Measurements from ENCODE around the gene TMEM19. TPM values are rescaled to one million over a fixed set of nuclear protein-coding genes. Genes with fewer than 3 reads are reported as not detected.

TMEM19 gene
- total RNA-seq, 2 donors from 2014 or later: 11.2 to 16.6 TPM

DNA sequence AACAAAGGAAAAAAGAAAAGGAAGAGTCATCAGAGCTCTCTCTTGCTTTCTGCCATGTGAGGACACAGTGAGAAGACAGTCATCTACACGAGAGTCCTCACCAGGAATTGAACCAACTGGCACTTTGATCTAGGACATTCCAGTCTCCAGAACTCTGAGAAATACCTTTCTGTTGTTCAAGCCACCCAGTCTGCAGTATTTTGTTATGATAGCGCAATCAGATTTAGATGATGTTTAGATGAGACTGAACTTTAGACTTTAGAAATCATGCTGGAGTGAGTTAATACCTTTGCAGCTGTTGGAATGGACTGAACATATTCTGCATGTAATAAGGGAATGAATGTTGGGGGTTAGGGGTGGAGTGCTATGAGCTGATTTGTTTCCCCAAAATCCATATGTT, 40.7 kb downstream of the TMEM19 start:
- DNase-seq: no peak

DNA sequence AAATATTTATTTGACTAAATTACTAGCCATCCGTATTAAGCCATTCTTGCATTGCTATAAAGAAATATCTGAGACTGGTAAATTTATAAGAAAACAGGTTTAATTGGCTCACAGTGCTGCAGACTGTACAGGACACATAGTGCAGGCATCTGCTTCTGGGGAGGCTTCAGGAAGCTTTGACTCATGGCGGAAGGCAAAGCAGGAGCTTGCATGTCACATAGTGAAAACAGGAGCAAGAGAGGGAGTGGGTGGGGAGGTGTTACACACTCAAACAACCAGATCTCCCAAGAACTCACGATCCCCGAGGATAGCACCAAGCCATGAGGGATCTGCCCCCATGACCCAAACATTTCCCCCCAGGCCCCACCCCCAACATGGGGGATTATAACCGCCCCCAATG, 42.1 kb downstream of the TMEM19 start:
- ATAC-seq (no peak), DNase-seq (no peak)
- Histone ChIP-seq H3K36me3 (replicated peaks in 1 of 2; ENCODE audit: insufficient read depth in 1 of 2, low read depth in 2 of 2) (no peaks in the 10 kb centered on the region), H3K27ac (no peak overlapping the region), H3K4me3 (no peak overlapping the region), H3K27me3 (no peaks in the 10 kb centered on the region), H3K9me3 (no peaks in the 10 kb centered on the region), H3K4me1 (no peaks in the 10 kb centered on the region)
- WGBS, 2 donors: 82% methylated on average over 5 of the region's 5 CpGs
- no peak for TF ChIP-seq POLR2A (IDR thresholded peaks at IDR 0.05)
- TF ChIP-seq, protein P1, sequence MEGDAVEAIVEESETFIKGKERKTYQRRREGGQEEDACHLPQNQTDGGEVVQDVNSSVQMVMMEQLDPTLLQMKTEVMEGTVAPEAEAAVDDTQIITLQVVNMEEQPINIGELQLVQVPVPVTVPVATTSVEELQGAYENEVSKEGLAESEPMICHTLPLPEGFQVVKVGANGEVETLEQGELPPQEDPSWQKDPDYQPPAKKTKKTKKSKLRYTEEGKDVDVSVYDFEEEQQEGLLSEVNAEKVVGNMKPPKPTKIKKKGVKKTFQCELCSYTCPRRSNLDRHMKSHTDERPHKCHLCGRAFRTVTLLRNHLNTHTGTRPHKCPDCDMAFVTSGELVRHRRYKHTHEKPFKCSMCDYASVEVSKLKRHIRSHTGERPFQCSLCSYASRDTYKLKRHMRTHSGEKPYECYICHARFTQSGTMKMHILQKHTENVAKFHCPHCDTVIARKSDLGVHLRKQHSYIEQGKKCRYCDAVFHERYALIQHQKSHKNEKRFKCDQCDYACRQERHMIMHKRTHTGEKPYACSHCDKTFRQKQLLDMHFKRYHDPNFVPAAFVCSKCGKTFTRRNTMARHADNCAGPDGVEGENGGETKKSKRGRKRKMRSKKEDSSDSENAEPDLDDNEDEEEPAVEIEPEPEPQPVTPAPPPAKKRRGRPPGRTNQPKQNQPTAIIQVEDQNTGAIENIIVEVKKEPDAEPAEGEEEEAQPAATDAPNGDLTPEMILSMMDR (IDR thresholded peaks at IDR 0.05): no peak
- intact Hi-C loops (cut with DNase I): no loop called here

More for the DNA sequence above, 40.7 kb downstream of the TMEM19 start:
- Histone ChIP-seq H3K27me3 (no peaks in the 10 kb centered on the region), H3K4me1 (no peaks in the 10 kb centered on the region), H3K27ac (no peak overlapping the region), H3K36me3 (replicated peaks in 1 of 2; ENCODE audit: insufficient read depth in 1 of 2, low read depth in 2 of 2) (no peaks in the 10 kb centered on the region), H3K9me3 (no peaks in the 10 kb centered on the region), H3K4me3 (no peak overlapping the region)
- intact Hi-C loops (cut with DNase I): no loop called here
- whole genome bisulfite sequencing, 2 donors: 85 to 92% methylated on average over 2 of the region's 2 CpGs
- no peak for ATAC-seq
- TF ChIP-seq, protein P1 (IDR thresholded peaks at IDR 0.05): no peak
- TF ChIP-seq POLR2A (IDR thresholded peaks at IDR 0.05): no peak

DNA sequence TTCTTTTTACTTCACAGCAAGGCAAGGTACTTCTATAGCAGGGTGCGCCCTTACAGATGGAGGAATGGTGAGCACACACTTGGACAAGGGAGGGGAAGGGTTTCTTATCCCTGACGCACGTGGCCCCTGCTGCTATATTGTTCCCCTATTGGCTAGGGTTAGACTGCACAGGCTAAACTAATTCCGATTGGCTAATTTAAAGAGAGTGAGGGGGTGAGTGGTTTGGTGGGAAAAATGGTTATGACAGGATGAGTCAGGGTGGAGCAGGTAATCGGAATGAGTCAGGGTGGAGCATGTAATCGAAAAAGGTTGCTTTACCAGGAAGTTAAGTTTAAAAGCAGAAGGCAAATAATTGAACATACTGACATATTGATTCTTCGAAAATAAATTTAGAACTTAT, 45.1 kb downstream of the TMEM19 start:
- H3K9me3 ChIP-seq: no peaks in the 10 kb centered on the region
- H3K4me3 ChIP-seq: no peak overlapping the region
- no peak for TF ChIP-seq POLR2A (IDR thresholded peaks at IDR 0.05)
- TF ChIP-seq, protein P1 (IDR thresholded peaks at IDR 0.05): no peak
- DNase-seq (no peak), ATAC-seq (no peak)
- intact Hi-C loops (cut with DNase I): no loop called here
- no peak overlapping the region for H3K27ac ChIP-seq
- no peaks in the 10 kb centered on the region for H3K4me1 ChIP-seq
- H3K27me3 ChIP-seq: no peaks in the 10 kb centered on the region
- H3K36me3 ChIP-seq (replicated peaks in 1 of 2; ENCODE audit: insufficient read depth in 1 of 2, low read depth in 2 of 2): no peaks in the 10 kb centered on the region
- 79 to 81% methylated on average over 7 of the region's 7 CpGs for WGBS, 2 donors

DNA sequence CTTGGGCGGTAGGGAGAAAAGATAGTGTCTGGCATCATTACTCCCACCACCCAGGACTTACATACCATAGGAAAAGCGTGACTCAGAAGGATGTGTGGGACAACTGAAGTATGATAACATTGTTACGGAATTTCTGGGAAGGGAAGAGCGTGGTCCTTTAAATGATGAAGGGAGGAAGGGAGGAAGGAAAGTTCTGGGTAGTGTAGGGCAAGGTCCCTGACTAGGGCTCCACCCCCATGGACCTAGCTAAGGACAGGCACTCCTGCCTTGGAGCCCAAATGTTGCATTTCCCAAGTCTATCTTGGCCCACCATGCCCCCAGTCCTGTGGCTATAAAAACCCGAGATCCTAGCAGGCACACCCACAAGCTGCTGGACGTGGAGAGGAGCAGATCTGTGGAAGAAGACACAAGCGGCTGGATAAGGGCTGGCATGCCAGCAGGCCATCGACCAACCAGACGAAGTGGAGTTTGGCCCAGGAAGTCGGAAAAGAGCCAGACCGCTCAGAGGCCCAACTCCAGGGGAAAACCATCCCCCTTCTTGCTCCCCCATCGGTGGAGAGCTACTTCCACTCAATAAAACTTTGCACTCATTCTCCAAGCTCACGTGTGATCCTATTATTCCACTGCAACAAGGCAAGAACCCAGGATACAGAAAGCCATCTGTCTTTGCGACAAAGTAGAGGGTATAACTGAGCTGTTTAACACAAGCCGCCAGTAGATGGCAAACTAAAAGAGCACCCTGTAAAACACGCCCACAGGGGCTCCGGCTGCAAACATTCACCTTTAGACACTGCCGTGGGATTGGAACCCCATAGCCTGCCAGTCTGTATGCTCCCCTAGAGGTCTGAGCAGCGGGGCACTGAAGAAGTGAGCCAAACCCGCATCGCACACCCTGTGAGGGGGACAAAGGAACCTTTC, 45.8 kb downstream of the TMEM19 start:
- ATAC-seq: no peak
- DNase-seq: no peak
- intact Hi-C loops (cut with DNase I): no loop called here
- 69 to 73% methylated on average over 20 to 21 of the region's 21 CpGs for WGBS, 2 donors
- Histone ChIP-seq H3K36me3 (replicated peaks in 1 of 2; ENCODE audit: insufficient read depth in 1 of 2, low read depth in 2 of 2) (no peaks in the 10 kb centered on the region), H3K27me3 (no peaks in the 10 kb centered on the region), H3K4me3 (no peak overlapping the region), H3K27ac (no peak overlapping the region), H3K9me3 (no peaks in the 10 kb centered on the region), H3K4me1 (no peaks in the 10 kb centered on the region)
- TF ChIP-seq, protein P1 (IDR thresholded peaks at IDR 0.05): no peak
- TF ChIP-seq POLR2A (IDR thresholded peaks at IDR 0.05): no peak

DNA sequence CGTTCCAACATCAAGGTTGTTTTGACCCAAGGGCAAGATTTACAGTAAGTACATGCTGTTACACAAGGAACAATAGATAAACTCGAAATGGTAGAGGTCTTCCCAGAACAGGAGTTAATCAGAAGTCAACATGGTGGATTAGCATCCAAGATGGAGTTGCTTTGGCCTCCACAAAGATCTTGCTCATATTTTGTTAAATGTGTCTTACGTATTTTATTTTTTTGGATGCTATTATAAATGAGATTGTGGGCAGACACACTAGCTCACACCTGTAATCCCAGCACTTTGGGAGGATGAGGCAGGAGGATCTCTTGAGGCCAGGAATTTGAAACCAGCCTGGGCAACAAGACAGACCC, 46.5 kb downstream of the TMEM19 start:
- ATAC-seq (no peak), DNase-seq (no peak)
- TF ChIP-seq POLR2A (IDR thresholded peaks at IDR 0.05): no peak
- TF ChIP-seq, protein P1 (IDR thresholded peaks at IDR 0.05): no peak
- Histone ChIP-seq H3K4me1 (no peaks in the 10 kb centered on the region), H3K4me3 (no peak overlapping the region), H3K36me3 (replicated peaks in 1 of 2; ENCODE audit: insufficient read depth in 1 of 2, low read depth in 2 of 2) (no peaks in the 10 kb centered on the region), H3K9me3 (no peaks in the 10 kb centered on the region), H3K27ac (no peak overlapping the region), H3K27me3 (no peaks in the 10 kb centered on the region)
- WGBS, 2 donors: 62% methylated on average over 3 of the region's 3 CpGs
- intact Hi-C loops (cut with DNase I): no loop called here

Data from body of pancreas (tissue), 4 donors.